C4-2B (cell line): ENCODE measurements around the gene NUP85.

Source experiments
- H3K27ac ChIP-seq: fragments of 450-650 bp; 2 replicates; pipeline ENCODE4 v1.5.1; 2017
- ZFX ChIP-seq: fragments of 450-650 bp; IDR thresholded peaks from 2 replicates; pipeline ENCODE4 v1.6.1; 2017
- TF ChIP-seq, protein P1 (sequence below): fragments of 450-650 bp; conservative IDR thresholded peaks from 2 replicates; pipeline ENCODE4 v1.5.1; 2017; ENCODE audit warnings: mild to moderate bottlenecking

Gene NUP85

GRCh38 chr17:75228847-75229246 is 23.4 kb downstream of the NUP85 start:
- no peak for TF ChIP-seq ZFX
- TF ChIP-seq, protein P1, sequence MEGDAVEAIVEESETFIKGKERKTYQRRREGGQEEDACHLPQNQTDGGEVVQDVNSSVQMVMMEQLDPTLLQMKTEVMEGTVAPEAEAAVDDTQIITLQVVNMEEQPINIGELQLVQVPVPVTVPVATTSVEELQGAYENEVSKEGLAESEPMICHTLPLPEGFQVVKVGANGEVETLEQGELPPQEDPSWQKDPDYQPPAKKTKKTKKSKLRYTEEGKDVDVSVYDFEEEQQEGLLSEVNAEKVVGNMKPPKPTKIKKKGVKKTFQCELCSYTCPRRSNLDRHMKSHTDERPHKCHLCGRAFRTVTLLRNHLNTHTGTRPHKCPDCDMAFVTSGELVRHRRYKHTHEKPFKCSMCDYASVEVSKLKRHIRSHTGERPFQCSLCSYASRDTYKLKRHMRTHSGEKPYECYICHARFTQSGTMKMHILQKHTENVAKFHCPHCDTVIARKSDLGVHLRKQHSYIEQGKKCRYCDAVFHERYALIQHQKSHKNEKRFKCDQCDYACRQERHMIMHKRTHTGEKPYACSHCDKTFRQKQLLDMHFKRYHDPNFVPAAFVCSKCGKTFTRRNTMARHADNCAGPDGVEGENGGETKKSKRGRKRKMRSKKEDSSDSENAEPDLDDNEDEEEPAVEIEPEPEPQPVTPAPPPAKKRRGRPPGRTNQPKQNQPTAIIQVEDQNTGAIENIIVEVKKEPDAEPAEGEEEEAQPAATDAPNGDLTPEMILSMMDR = no peak
- peak overlapping the region; percentile 8; the same call in 1 of the 2 replicates for H3K27ac ChIP-seq

GRCh38 chr17:75231071-75231470 is 25.6 kb downstream of the NUP85 start:
- TF ChIP-seq ZFX = no peak
- TF ChIP-seq, protein P1 = no peak
- H3K27ac ChIP-seq = no peak overlapping the region

- H3K27ac ChIP-seq = no peak overlapping the region
- TF ChIP-seq, protein P1 = no peak
These were observed 26.4 kb downstream of the NUP85 start for GRCh38 chr17:75231741-75232464.

DNA sequence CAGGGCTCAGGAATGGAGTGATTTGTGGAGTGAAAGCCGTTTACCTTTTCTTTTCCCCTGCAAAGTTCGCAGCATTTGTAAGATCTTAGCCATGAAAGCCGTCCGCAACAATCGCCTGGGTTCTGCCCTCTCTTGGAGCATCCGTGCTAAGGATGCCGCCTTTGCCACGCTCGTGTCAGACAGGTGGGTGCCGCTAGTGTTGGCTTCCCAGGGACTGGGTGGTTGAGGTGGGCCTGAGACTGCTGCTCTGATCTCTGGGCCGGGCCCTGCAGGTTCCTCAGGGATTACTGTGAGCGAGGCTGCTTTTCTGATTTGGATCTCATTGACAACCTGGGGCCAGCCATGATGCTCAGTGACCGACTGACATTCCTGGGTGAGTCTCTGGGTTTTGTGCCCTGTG is 27.3 kb downstream of the NUP85 start:
- H3K27ac ChIP-seq = no peak overlapping the region
- TF ChIP-seq, protein P1 = no peak
- TF ChIP-seq ZFX = no peak

DNA sequence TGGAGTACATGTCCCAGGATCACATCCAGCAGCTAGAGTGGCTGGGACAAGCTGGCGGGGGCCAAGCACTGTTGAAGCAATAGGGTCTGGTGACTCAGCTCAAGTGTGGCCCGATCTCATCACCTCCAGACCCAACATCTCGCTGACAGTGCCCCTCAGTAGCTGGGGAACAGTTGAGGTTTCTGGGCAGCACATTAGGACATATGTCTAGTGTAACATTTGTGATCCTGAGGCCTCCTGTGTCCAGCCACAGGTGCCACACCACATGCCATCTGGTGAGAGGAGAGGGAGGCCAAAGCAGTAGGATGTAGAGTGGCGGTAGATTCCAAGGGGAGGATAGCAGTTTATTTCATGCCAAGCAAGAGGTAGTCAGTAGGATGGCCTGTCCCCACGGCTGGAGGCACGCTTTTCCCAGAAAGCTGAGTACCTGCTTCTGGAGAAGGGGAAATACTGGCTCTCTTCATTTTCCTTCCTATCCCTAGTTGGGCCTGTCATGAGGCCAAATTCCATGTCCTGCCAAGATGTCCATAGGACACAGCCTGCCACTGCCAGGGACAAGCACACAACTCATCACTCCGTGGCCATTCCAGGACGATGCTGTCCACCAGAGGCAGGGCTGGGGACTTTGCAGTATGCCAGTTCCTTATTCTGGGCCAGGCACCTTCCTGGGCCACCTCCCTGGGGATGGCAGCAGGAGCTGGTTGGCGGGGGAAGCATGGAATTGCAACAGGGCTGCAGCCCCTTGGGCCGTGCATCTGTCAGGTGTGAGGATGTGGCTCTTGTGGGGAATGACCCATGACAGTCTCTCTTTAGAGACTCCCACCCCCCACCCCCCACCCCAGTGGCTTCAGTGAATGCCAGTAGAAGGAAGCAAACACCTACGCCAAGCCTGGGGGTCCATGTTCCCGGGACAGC is 31.9 kb downstream of the NUP85 start:
- TF ChIP-seq ZFX = no peak
- TF ChIP-seq, protein P1 = no peak
- no peak overlapping the region for H3K27ac ChIP-seq

DNA sequence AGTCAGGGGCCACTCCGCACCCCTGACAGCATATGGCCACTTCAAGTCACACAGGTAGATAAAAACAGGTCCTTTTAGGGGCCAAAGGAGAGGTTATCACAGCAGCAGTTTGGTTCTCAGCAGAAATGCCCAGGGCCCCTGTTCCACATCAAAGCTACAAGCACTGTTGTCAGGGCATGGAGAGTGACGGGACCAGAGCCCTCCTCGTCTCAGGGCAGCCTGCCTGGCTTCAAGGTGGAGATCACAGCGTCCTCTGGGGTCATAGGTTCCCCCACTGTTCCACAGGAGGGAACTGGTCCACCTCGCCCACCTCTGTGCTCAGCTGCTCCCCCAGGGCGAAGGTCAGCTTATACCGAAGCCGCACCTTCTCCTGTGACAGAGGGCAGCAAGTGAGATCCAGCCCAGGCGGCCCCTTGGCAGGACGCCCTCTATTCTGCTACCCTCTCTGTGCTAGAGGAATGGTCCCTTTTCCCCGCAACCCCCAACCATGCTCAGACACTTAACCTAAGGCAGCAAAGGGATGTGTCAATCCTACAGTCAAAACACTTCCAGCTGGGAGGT is 32.6 kb downstream of the NUP85 start:
- no peak overlapping the region for H3K27ac ChIP-seq

More for the DNA sequence above, 32.6 kb downstream of the NUP85 start:
- TF ChIP-seq, protein P1 = no peak
- TF ChIP-seq ZFX = no peak
